RWPE1 (cell line): Measurements from ENCODE around the gene CCL11.

Experiments
- CTCF ChIA-PET: fragments of 350-600 bp; sonication (Branson Sonifier 250); formaldehyde crosslinking; extraction: SDS; loops from one replicate; lab custom pipeline; 2021; lab: Yijun Ruan, JAX
- POLR2A ChIA-PET: fragments of 400-600 bp; formaldehyde crosslinking; extraction: SDS; loops from one replicate; lab custom pipeline; 2020; ENCODE audit warnings: antibody characterized with exemption; ENCODE audit not compliant: low non-redundant PET; lab: Yijun Ruan, JAX
- DNase-seq: peaks from one replicate; pipeline ENCODE4 v3.0.0; 2012; ENCODE audit warnings: low spot score
- H3K27ac ChIP-seq: fragments of 450-650 bp; 2 replicates; pipeline ENCODE4 v1.5.1; 2017
- CTCF ChIP-seq: fragments of 450-650 bp; conservative IDR thresholded peaks from 2 replicates; pipeline ENCODE4 v1.5.1; 2017; ENCODE audit warnings: low read depth, mild to moderate bottlenecking

The CCL11 gene

DNA sequence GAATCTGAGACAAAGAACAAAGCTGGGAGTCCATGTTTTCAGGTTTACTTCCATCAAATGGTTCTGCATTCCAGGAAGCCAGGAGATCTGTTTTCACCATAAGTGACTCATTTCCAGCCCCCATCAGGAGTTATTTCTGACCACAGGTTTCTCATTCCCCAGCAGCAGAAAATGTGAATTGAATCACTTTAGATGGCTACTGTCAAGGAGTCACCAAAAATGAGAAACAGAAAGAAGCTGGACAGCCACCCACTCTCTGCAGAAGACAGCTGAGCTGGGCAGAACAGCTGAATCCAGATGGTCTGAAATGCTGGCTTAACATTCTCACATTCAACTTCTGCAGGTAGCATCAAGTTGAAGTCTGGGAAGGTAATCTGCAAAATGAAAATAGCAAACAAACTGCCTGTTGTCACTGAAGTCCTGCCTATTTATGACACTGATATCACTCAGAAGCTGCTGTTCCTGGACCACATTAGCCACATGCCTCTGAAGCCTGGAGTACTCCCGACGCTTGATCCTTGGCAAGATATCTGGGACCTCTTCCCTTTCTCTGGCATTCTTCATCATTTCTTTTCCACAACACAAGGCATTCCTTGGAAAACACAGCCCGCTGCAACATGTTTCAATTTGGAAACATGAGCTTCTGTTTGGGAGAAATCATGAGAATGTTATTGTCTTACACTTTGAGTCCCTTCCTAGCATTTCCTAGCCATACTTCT is 15.3 kb downstream of the CCL11 start:
- ChIA-PET CTCF (interaction anchor here (0.6 kb wide), 1 partner anchor 1296 kb away, joined by 5 read pairs; no protein-coding TSS in a partner anchor), POLR2A (no interaction called here)
- no peak for DNase-seq
- H3K27ac ChIP-seq: no peak overlapping the region
- no peak for TF ChIP-seq CTCF

- no peak for DNase-seq
- POLR2A ChIA-PET: no interaction called here
Measured at GRCh38 chr17:34301986-34302385, 16.4 kb downstream of the CCL11 start.

DNA sequence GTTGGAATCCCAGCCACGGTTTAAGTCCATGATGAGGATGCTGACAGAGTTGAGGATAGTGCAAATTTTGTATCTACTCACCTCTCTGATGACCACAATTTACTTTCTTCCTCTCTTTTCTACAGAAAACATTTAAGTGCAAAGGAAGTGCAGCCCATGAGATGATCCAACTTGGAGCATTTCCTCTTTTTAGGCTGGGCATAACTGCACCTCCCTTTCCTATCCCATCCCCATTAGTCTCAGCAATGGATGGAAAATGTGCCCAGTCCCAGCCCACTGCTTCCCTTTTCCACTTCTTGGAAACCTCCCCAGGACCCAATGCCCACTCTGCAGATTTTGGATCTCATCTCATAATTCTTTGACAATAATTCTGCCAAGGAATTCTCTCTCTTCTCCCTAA is 17.1 kb downstream of the CCL11 start:
- POLR2A ChIA-PET: no interaction called here
- CTCF ChIA-PET: no interaction called here
- DNase-seq: no peak
- no peak for TF ChIP-seq CTCF
- no peak overlapping the region for H3K27ac ChIP-seq

More at GRCh38 chr17:34301986-34302385, 16.4 kb downstream of the CCL11 start:
- no peak for TF ChIP-seq CTCF
- no peak overlapping the region for H3K27ac ChIP-seq
- CTCF ChIA-PET: interaction anchor here (0.5 kb wide), 1 partner anchor 12 kb away, joined by 3 read pairs; no protein-coding TSS in a partner anchor

DNA sequence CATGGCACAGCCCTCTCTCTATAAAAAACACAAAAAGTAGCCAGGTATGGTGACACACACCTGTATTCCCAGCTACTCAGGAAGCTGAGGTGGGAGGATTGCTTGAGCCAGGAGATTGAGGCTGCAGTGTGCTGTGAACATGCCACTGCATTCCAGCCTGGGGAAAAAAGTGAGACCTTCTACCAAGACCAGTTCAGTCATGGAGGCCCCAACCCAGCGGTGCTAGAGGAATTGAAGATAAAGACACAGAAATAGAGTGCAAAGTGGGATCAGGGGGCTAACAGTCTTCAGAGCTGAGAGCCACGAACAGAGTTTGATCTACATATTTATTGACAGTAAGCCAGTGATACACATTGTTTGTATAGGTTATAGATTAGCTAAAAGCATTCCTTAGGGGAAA is 18.1 kb downstream of the CCL11 start:
- no peak overlapping the region for H3K27ac ChIP-seq
- POLR2A ChIA-PET: no interaction called here
- TF ChIP-seq CTCF: no peak
- CTCF ChIA-PET: interaction anchor here (0.6 to 1.9 kb wide), 2 partner anchors 58 to 338 kb away, joined by 3 to 4 read pairs; no protein-coding TSS in a partner anchor
- no peak for DNase-seq

- H3K27ac ChIP-seq: no peak overlapping the region
- ChIA-PET POLR2A (no interaction called here), CTCF (interaction anchor here (1.1 to 1.9 kb wide), 2 partner anchors 56 to 105 kb away, joined by 4 to 5 read pairs; no protein-coding TSS in a partner anchor)
- no peak for DNase-seq
- no peak for TF ChIP-seq CTCF
Measured at GRCh38 chr17:34305061-34305460, 19.5 kb downstream of the CCL11 start.

DNA sequence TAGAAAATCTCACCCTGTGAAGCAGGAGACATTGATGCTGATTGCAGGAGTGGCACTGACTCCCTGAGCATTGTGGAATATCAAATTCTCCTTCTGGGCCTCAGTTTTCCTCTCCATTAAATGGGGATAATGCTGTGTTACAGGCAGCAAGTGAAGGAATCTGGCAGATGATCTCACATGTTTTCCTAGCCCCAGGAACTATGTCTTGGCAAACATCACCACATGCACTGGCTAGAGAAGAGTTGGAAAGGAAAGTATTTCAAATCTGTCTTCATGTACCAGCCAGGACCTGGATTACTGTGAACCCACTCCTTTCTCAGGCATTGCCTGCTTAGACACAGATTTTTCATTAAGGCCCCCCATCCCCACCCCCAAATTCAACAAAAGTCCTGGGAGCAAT is 20.1 kb downstream of the CCL11 start:
- TF ChIP-seq CTCF: no peak
- CTCF ChIA-PET: interaction anchor here (0.6 to 2.1 kb wide), 3 partner anchors 52 to 105 kb away, joined by 3 to 12 read pairs (median 5); no protein-coding TSS in a partner anchor
- DNase-seq: no peak

More for the DNA sequence above, 20.1 kb downstream of the CCL11 start:
- H3K27ac ChIP-seq: no peak overlapping the region
- POLR2A ChIA-PET: no interaction called here
